Parathyroid adenoma (tissue), 2 donors: ENCODE measurements around the gene HOXC11.

ENCODE experiments used
- H2AFZ ChIP-seq: fragments of 300-600 bp; sonication (generic); one replicate; pipeline ENCODE4 v1.7.0; 2017; ENCODE audit warnings: antibody characterized with exemption, mild to moderate bottlenecking
- H3K27ac ChIP-seq: fragments of 300-600 bp; sonication (generic); one replicate; pipeline ENCODE4 v1.7.0; 2017
- H3K27me3 ChIP-seq: fragments of 300-600 bp; sonication (generic); one replicate; pipeline ENCODE4 v1.7.0; 2017; ENCODE audit warnings: low read length; ENCODE audit not compliant: control insufficient read depth, insufficient read depth
- H3K36me3 ChIP-seq: fragments of 300-600 bp; sonication (generic); one replicate; pipeline ENCODE4 v1.7.0; 2017; ENCODE audit warnings: low read length; ENCODE audit not compliant: control insufficient read depth, insufficient read depth
- H3K4me1 ChIP-seq: fragments of 300-600 bp; sonication (generic); one replicate; pipeline ENCODE4 v1.7.0; 2017; ENCODE audit warnings: control low read depth
- H3K4me2 ChIP-seq: fragments of 300-600 bp; sonication (generic); one replicate; pipeline ENCODE4 v1.7.0; 2017; ENCODE audit warnings: low read length
- H3K4me3 ChIP-seq: fragments of 300-600 bp; sonication (generic); one replicate; pipeline ENCODE4 v1.7.0; 2017; ENCODE audit warnings: low read depth, low read length
- H3K79me2 ChIP-seq: fragments of 300-600 bp; sonication (generic); one replicate; pipeline ENCODE4 v1.7.0; 2017; ENCODE audit warnings: control low read depth
- H3K9ac ChIP-seq: fragments of 300-600 bp; sonication (generic); one replicate; pipeline ENCODE4 v1.7.0; 2017; ENCODE audit warnings: mild to moderate bottlenecking
- H3K9me3 ChIP-seq: fragments of 300-600 bp; sonication (generic); one replicate; pipeline ENCODE4 v1.7.0; 2017; ENCODE audit warnings: low read length; ENCODE audit not compliant: control insufficient read depth
- CTCF ChIP-seq: fragments of 300-600 bp; sonication (generic); IDR thresholded peaks from one replicate; pipeline ENCODE4 v1.7.0; 2017; ENCODE audit warnings: antibody characterized with exemption, mild to moderate bottlenecking
- donor health status: primary hyperparathyroidism.

HOXC11 gene

GRCh38 chr12:53975064-53975471 lies 2.1 kb downstream of the HOXC11 start:
- Histone ChIP-seq H3K79me2 (no peaks in the 10 kb centered on the region), H3K9me3 (no peaks in the 10 kb centered on the region), H3K4me1 (no peaks in the 10 kb centered on the region), H3K27me3 (peaks cover 34% of the 10 kb centered on the region), H3K4me3 (no peak overlapping the region), H2AFZ (no peak overlapping the region), H3K27ac (no peak overlapping the region), H3K4me2 (no peak overlapping the region), H3K36me3 (no peaks in the 10 kb centered on the region), H3K9ac (no peak overlapping the region)
- TF ChIP-seq CTCF = no peak

DNA sequence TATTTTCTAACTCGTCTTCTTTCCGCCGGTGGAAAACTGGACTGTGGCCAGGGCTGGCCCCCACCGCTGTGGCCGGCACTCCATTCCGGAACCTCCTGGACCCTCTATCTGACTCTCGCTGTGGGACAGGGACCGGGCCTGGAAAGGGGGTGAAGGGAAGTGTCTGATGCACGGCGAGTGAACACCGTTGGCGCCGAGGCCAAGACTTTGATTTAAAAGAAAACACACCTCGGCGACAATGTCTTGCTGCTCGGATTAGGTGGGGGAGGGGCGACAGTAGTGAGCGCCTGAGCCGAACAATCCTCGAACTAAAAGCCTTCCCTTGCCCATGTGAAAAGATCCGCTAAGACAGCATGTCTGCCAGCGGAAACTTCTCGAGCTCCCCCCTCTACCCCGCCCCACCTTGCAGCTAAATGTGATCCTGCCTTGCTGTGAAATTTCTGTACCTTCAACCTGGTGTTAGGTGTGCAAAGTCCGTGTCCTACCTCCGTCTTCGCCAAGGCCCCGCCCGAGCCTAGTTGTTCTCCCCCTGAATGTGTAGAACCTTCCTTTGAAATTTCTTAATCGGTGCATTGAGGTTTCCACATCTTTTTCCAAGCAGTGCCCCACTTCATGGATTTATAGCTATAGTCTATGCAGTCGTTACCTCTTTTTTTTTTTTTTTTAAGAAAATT lies 2.7 kb downstream of the HOXC11 start:
- no peak overlapping the region for H3K4me3 ChIP-seq
- TF ChIP-seq CTCF = no peak
- no peak overlapping the region for H3K27ac ChIP-seq
- H3K4me1 ChIP-seq = no peaks in the 10 kb centered on the region
- H3K36me3 ChIP-seq = no peaks in the 10 kb centered on the region
- no peak overlapping the region for H3K4me2 ChIP-seq
- no peak overlapping the region for H2AFZ ChIP-seq
- H3K9ac ChIP-seq = no peak overlapping the region
- H3K9me3 ChIP-seq = no peaks in the 10 kb centered on the region
- no peaks in the 10 kb centered on the region for H3K79me2 ChIP-seq
- H3K27me3 ChIP-seq = peaks cover 36% of the 10 kb centered on the region

- no peaks in the 10 kb centered on the region for H3K36me3 ChIP-seq
- H3K4me3 ChIP-seq = no peak overlapping the region
- TF ChIP-seq CTCF = no peak
- no peaks in the 10 kb centered on the region for H3K79me2 ChIP-seq
- no peak overlapping the region for H2AFZ ChIP-seq
- H3K4me2 ChIP-seq = no peak overlapping the region
- H3K9ac ChIP-seq = no peak overlapping the region
- H3K9me3 ChIP-seq = no peaks in the 10 kb centered on the region
- H3K27me3 ChIP-seq = peaks cover 32% of the 10 kb centered on the region
- no peaks in the 10 kb centered on the region for H3K4me1 ChIP-seq
- no peak overlapping the region for H3K27ac ChIP-seq
These were observed 3.4 kb downstream of the HOXC11 start for GRCh38 chr12:53976172-53976822.

DNA sequence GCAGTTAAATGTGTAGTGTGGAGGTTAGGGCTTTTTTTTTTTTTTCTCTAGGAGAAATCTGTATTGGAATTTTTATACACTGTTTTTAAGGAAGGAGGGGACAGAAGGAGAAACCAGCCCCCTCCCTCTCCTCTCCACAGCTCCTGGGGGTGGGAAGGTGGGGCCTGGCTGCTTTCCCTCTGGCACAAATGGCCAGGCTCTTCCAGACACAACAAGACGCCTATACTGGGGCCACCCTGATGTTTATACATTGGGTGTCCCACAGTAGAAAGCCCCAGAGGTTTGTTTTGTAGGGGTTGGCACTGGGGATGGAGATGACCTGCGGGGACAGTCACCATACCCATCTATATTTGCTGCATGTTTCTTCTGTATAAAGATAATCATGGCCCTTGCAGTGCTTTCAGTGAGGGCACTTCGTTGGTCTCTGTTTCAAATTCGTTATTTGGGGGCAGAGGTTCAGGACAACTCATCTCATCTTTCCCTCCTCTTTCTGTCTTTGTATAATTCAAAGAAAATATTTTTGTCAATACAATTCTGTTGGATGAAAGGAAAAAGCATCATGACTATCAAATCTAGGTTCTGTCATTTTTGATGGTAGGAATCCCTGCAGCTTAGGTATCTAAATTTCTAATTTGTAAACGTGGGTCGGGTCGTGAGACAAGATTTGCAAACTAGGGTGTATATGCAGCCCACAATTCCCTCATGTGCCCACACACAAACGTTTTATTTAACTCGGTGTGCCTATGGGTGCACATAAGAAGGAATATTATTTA lies 4.1 kb downstream of the HOXC11 start:
- H3K4me2 ChIP-seq = no peak overlapping the region
- no peak for TF ChIP-seq CTCF
- H3K9me3 ChIP-seq = no peaks in the 10 kb centered on the region
- no peaks in the 10 kb centered on the region for H3K4me1 ChIP-seq
- H3K27me3 ChIP-seq = peaks cover 36% of the 10 kb centered on the region
- H2AFZ ChIP-seq = no peak overlapping the region
- H3K36me3 ChIP-seq = no peaks in the 10 kb centered on the region
- H3K4me3 ChIP-seq = no peak overlapping the region
- no peak overlapping the region for H3K27ac ChIP-seq
- H3K79me2 ChIP-seq = no peaks in the 10 kb centered on the region
- H3K9ac ChIP-seq = no peak overlapping the region
